B cell (primary cell): Measurements from ENCODE around the gene FRMD4B. TPM values are rescaled to one million over a fixed set of nuclear protein-coding genes. Genes with fewer than 3 reads are reported as not detected.

Source experiments
- ATAC-seq: fragments of 200-7000 bp; cut with Tn5 transposase; one replicate; pipeline ENCODE4 v1.10.0; 2021; ENCODE audit warnings: low read depth, mild to moderate bottlenecking, moderate number of reproducible peaks, moderate library complexity
- CTCF ChIA-PET: fragments of 350-600 bp; sonication (Branson Sonifier 250); formaldehyde crosslinking; loops from one replicate; lab custom pipeline; 2021; ENCODE audit warnings: antibody characterized with exemption, inconsistent platforms; lab: Charles Lee
- POLR2A ChIA-PET: fragments of 350-600 bp; sonication (Branson Sonifier 250); formaldehyde crosslinking; loops from one replicate; lab custom pipeline; 2021; ENCODE audit warnings: antibody characterized with exemption; lab: Charles Lee
- DNase-seq: peaks from one replicate; pipeline ENCODE4 v3.0.0; 2013
- H2AFZ ChIP-seq: 2 replicates; pipeline ENCODE4 v1.6.1; 2012; ENCODE audit warnings: mild to moderate bottlenecking, low read depth, low read length; ENCODE audit not compliant: insufficient read depth, poor library complexity, severe bottlenecking
- H3K27ac ChIP-seq, 2 donors: 1 replicate in 1 of 2; 2 replicates in 1 of 2; pipeline ENCODE4 v1.5.1; 2012 to 2013; ENCODE audit warnings: low read length in 2 of 2, mild to moderate bottlenecking in 2 of 2, moderate library complexity in 1 of 2
- H3K27me3 ChIP-seq, 4 experiments: fragments of 200-600 bp in 1 of 4; sonication (generic) in 1 of 4; replicated peaks in 1 of 4; 1 replicate in 2 of 4; 2 replicates in 2 of 4; pipeline versions ENCODE4 v1.6.1 to v1.7.0; 2013 to 2016; ENCODE audit warnings: low read length in 3 of 4, mild to moderate bottlenecking in 2 of 4, mixed read lengths in 1 of 4, moderate library complexity in 1 of 4; ENCODE audit not compliant: insufficient read depth in 4 of 4, control insufficient read depth in 3 of 4; ENCODE audit errors: control extremely low read depth in 1 of 4
- H3K36me3 ChIP-seq, 2 experiments: replicated peaks in 1 of 2; 1 replicate in 1 of 2; 2 replicates in 1 of 2; pipeline versions ENCODE4 v1.6.1 to v1.7.1; 2013; ENCODE audit warnings: low read length in 1 of 2; ENCODE audit not compliant: insufficient read depth in 2 of 2, control insufficient read depth in 1 of 2; ENCODE audit errors: control extremely low read depth in 1 of 2, extremely low read depth in 1 of 2
- H3K4me1 ChIP-seq, 2 donors: fragments of 200-600 bp in 1 of 2; sonication (generic) in 1 of 2; 1 replicate in 1 of 2; 2 replicates in 1 of 2; pipeline versions ENCODE4 v1.5.1 to v1.6.1; 2013 to 2017; ENCODE audit warnings: low read length in 2 of 2; ENCODE audit not compliant: control insufficient read depth in 2 of 2, insufficient read depth in 2 of 2
- H3K4me2 ChIP-seq: replicated peaks from 2 replicates; pipeline ENCODE3; 2012; ENCODE audit warnings: mild to moderate bottlenecking, low read depth, low read length; ENCODE audit not compliant: poor library complexity, severe bottlenecking
- H3K4me3 ChIP-seq, 5 experiments: fragments of 200-600 bp in 1 of 5; sonication (generic) in 1 of 5; 1 replicate in 3 of 5; 2 replicates in 2 of 5; pipeline versions ENCODE4 v1.5.1 to v1.7.0; 2011 to 2016; ENCODE audit warnings: low read length in 4 of 5, mild to moderate bottlenecking in 4 of 5, low read depth in 2 of 5, control low read depth in 1 of 5, moderate library complexity in 1 of 5; ENCODE audit not compliant: insufficient read depth in 1 of 5; ENCODE audit errors: control extremely low read depth in 1 of 5, extremely low read depth in 1 of 5
- H3K79me2 ChIP-seq: fragments of 200-600 bp; sonication (generic); one replicate; pipeline ENCODE4 v1.6.0; 2016; ENCODE audit warnings: low read length; ENCODE audit not compliant: control insufficient read depth, insufficient read depth
- H3K9ac ChIP-seq: fragments of 200-600 bp; sonication (generic); 2 replicates; pipeline ENCODE4 v1.6.1; 2017; ENCODE audit warnings: mild to moderate bottlenecking, low read length, moderate library complexity
- H3K9me3 ChIP-seq, 3 donors: one replicate each; pipeline versions ENCODE4 v1.6.1 to v1.7.1; 2013; ENCODE audit warnings: low read length in 2 of 3; ENCODE audit not compliant: control insufficient read depth in 2 of 3, insufficient read depth in 1 of 3; ENCODE audit errors: control extremely low read depth in 1 of 3
- H4K20me1 ChIP-seq: 2 replicates; pipeline ENCODE4 v1.6.0; 2012; ENCODE audit warnings: mild to moderate bottlenecking, low read length; ENCODE audit not compliant: insufficient read depth, control insufficient read depth, poor library complexity, severe bottlenecking
- H3K27ac Mint-ChIP-seq: one replicate; pipeline ENCODE4 v1.8.0; 2021; ENCODE audit warnings: mixed read lengths
- H3K27me3 Mint-ChIP-seq: one replicate; pipeline ENCODE4 v1.8.0; 2021; ENCODE audit warnings: mixed read lengths
- H3K4me1 Mint-ChIP-seq: one replicate; pipeline ENCODE4 v1.8.0; 2021; ENCODE audit warnings: mixed read lengths
- H3K4me3 Mint-ChIP-seq: one replicate; pipeline ENCODE4 v1.8.0; 2021; ENCODE audit warnings: mixed read lengths
- H3K9me3 Mint-ChIP-seq: one replicate; pipeline ENCODE4 v1.8.0; 2022; ENCODE audit warnings: mixed read lengths; ENCODE audit not compliant: insufficient read depth
- CTCF ChIP-seq: fragments of 200-600 bp; IDR thresholded peaks from one replicate; pipeline ENCODE4 v1.8.0; 2022; ENCODE audit warnings: antibody characterized with exemption, mild to moderate bottlenecking
- EZH2 ChIP-seq: IDR thresholded peaks from 2 replicates; pipeline ENCODE4 v1.6.1; 2012; ENCODE audit warnings: borderline replicate concordance, low read depth, mild to moderate bottlenecking, moderate library complexity, low read length; ENCODE audit not compliant: insufficient read depth, poor library complexity, severe bottlenecking
- WGBS: methylation state at CpG from one replicate; pipeline ENCODE4 v1.1.5; 2013; ENCODE audit warnings: missing lambda C conversion rate; ENCODE audit not compliant: insufficient coverage; 5-methylcytosine and 5-hydroxymethylcytosine counted together
- intact Hi-C: fragments of 100-400 bp; cut with micrococcal nuclease; formaldehyde crosslinking; loops from one replicate; pipeline ENCODE4 v1.10.0; 2022
- polyA plus RNA-seq: library from polyadenylated mRNA; depleted of rRNA; stranded (reverse); fragments of >200 nt; gene quantifications from 2 replicates; pipeline ENCODE4 v1.2.3, GENCODE V29; 2012
- total RNA-seq, 2 donors: library from RNA; stranded (reverse); fragments of 120-200 nt in 1 of 2; gene quantifications; 1 replicate in 1 of 2; 2 replicates in 1 of 2; pipeline versions ENCODE4 v1.2.3 to v1.2.4, GENCODE V29; 2013 to 2022

Gene FRMD4B
- total and polyA plus RNA-seq, 2 donors (not counting 1 experiment from before 2014, with no cell fraction given) = 0.06 to 0.20 TPM

GRCh38 chr3:69143612-69144011 is 242.3 kb downstream of the FRMD4B start:
- Mint-ChIP-seq H3K27me3 (peaks cover 14% of the 10 kb centered on the region), H3K27ac (no peak overlapping the region), H3K9me3 (no peaks in the 10 kb centered on the region), H3K4me1 (no peaks in the 10 kb centered on the region), H3K4me3 (no peak overlapping the region)
- Histone ChIP-seq H3K9ac (no peak overlapping the region), H3K36me3 (no peaks in the 10 kb centered on the region), H2AFZ (no peak overlapping the region), H3K27ac (no peak overlapping the region), H3K79me2 (no peaks in the 10 kb centered on the region), H3K27me3 (peaks cover 0 to 3% (median 0%) of the 10 kb centered on the region in 4 experiments), H4K20me1 (no peaks in the 10 kb centered on the region), H3K4me1 (no peaks in the 10 kb centered on the region), H3K9me3 (no peaks in the 10 kb centered on the region), H3K4me2 (no peak overlapping the region), H3K4me3 (no peak overlapping the region)
- intact Hi-C loops = no loop called here
- DNase-seq = no peak
- ChIA-PET POLR2A (no interaction called here), CTCF (no interaction called here)
- 100% methylated on average over 1 of the region's 3 CpGs for WGBS
- no peak for ATAC-seq
- TF ChIP-seq CTCF = no peak
- TF ChIP-seq EZH2 = no peak

- intact Hi-C loops = no loop called here
- Mint-ChIP-seq H3K4me1 (no peaks in the 10 kb centered on the region), H3K9me3 (no peaks in the 10 kb centered on the region), H3K27ac (no peak overlapping the region), H3K27me3 (peaks cover 14% of the 10 kb centered on the region), H3K4me3 (no peak overlapping the region)
- DNase-seq (no peak), ATAC-seq (no peak)
- no CpG with 5 or more reads among the region's 4 CpGs for WGBS
- Histone ChIP-seq H3K4me2 (no peak overlapping the region), H3K4me1 (no peaks in the 10 kb centered on the region), H4K20me1 (no peaks in the 10 kb centered on the region), H2AFZ (no peak overlapping the region), H3K27me3 (peaks cover 0 to 4% (median 0%) of the 10 kb centered on the region in 4 experiments), H3K36me3 (no peaks in the 10 kb centered on the region), H3K4me3 (no peak overlapping the region), H3K79me2 (no peaks in the 10 kb centered on the region), H3K9me3 (no peaks in the 10 kb centered on the region), H3K27ac (no peak overlapping the region), H3K9ac (no peak overlapping the region)
- TF ChIP-seq EZH2 (no peak), CTCF (no peak)
- ChIA-PET POLR2A (no interaction called here), CTCF (interaction anchor here (1.0 kb wide), 1 partner anchor 19 kb away, joined by 3 read pairs; no protein-coding TSS in a partner anchor)
Observed at GRCh38 chr3:69142797-69143454, 243.0 kb downstream of the FRMD4B start.
